Measurements from ENCODE around the gene ZNF608.

ZNF608 gene

DNA sequence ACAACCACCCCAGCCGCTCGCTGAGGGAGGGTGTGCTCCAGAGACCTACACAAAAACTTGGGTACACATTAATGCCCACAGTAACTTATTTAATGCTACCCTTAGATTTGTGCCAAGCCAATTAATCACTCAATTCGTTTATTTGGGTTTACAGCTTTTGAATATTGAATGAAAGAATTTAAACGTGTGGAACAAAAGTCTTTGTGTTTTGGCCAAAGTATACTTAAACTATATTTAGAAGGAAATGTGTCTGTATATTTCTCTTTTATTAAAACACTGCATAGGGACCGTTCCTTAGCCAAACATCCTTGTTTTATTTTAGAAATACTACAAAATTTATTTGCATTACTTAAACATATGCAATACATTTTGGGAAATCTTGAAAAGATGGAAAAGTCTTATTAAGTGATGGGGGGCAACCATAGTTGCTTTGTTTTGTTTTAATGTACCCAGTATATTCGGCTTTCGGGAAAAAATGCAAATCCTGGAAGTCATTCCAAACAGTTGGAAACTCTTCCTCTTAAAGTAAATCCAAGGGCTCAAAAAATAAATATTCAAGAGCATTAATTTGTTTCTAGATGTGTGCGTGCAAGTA lies 11.8 kb downstream of the ZNF608 start:
- no peak for DNase-seq (ENCODE audit: low read depth in 1 of 2, low spot score in 1 of 2)
- Histone ChIP-seq H3K27me3 (ENCODE audit: insufficient read depth, poor library complexity, severe bottlenecking) (no peaks in the 10 kb centered on the region), H3K4me3 (replicated peaks; ENCODE audit: insufficient read depth, low read length) (no peak overlapping the region), H3K27ac (replicated peaks) (no peak overlapping the region)
- TF ChIP-seq SPI1 (IDR thresholded peaks at IDR 0.05; ENCODE audit: borderline replicate concordance, low read depth) (no peak), POLR2AphosphoS5 (IDR thresholded peaks at IDR 0.05; ENCODE audit: low read depth) (no peak), GABPA (IDR thresholded peaks at IDR 0.05; ENCODE audit: low read depth) (no peak)
- TF ChIP-seq, protein P1, sequence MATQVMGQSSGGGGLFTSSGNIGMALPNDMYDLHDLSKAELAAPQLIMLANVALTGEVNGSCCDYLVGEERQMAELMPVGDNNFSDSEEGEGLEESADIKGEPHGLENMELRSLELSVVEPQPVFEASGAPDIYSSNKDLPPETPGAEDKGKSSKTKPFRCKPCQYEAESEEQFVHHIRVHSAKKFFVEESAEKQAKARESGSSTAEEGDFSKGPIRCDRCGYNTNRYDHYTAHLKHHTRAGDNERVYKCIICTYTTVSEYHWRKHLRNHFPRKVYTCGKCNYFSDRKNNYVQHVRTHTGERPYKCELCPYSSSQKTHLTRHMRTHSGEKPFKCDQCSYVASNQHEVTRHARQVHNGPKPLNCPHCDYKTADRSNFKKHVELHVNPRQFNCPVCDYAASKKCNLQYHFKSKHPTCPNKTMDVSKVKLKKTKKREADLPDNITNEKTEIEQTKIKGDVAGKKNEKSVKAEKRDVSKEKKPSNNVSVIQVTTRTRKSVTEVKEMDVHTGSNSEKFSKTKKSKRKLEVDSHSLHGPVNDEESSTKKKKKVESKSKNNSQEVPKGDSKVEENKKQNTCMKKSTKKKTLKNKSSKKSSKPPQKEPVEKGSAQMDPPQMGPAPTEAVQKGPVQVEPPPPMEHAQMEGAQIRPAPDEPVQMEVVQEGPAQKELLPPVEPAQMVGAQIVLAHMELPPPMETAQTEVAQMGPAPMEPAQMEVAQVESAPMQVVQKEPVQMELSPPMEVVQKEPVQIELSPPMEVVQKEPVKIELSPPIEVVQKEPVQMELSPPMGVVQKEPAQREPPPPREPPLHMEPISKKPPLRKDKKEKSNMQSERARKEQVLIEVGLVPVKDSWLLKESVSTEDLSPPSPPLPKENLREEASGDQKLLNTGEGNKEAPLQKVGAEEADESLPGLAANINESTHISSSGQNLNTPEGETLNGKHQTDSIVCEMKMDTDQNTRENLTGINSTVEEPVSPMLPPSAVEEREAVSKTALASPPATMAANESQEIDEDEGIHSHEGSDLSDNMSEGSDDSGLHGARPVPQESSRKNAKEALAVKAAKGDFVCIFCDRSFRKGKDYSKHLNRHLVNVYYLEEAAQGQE (IDR thresholded peaks at IDR 0.05; ENCODE audit: insufficient replicate concordance, low read depth), result no peak
- TF ChIP-seq, protein P2, sequence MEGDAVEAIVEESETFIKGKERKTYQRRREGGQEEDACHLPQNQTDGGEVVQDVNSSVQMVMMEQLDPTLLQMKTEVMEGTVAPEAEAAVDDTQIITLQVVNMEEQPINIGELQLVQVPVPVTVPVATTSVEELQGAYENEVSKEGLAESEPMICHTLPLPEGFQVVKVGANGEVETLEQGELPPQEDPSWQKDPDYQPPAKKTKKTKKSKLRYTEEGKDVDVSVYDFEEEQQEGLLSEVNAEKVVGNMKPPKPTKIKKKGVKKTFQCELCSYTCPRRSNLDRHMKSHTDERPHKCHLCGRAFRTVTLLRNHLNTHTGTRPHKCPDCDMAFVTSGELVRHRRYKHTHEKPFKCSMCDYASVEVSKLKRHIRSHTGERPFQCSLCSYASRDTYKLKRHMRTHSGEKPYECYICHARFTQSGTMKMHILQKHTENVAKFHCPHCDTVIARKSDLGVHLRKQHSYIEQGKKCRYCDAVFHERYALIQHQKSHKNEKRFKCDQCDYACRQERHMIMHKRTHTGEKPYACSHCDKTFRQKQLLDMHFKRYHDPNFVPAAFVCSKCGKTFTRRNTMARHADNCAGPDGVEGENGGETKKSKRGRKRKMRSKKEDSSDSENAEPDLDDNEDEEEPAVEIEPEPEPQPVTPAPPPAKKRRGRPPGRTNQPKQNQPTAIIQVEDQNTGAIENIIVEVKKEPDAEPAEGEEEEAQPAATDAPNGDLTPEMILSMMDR (IDR thresholded peaks at IDR 0.05; ENCODE audit: insufficient read depth, low read length), result no peak

DNA sequence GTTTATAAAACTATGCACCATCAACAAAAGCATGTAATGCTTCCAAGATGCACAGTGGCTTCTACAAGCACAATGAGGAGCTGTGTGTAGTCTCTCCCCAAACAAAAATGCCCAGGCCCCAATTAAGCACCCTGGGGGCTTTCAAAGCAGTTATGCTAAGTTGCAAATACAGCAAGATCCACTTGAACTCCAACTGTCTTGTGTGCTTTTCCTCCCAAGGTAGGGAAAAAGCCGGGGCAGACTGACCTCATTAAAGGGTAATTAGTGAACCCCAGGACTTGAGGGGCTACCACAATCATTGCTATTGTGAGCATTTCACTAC lies 13.1 kb downstream of the ZNF608 start:
- Histone ChIP-seq H3K4me3 (replicated peaks; ENCODE audit: insufficient read depth, low read length) (no peak overlapping the region), H3K27ac (replicated peaks) (no peak overlapping the region), H3K27me3 (ENCODE audit: insufficient read depth, poor library complexity, severe bottlenecking) (no peaks in the 10 kb centered on the region)
- DNase-seq (ENCODE audit: low read depth in 1 of 2, low spot score in 1 of 2), result no peak
- TF ChIP-seq, protein P1 (IDR thresholded peaks at IDR 0.05; ENCODE audit: insufficient replicate concordance, low read depth), result no peak
- TF ChIP-seq, protein P2 (IDR thresholded peaks at IDR 0.05; ENCODE audit: insufficient read depth, low read length), result no peak
- TF ChIP-seq POLR2AphosphoS5 (IDR thresholded peaks at IDR 0.05; ENCODE audit: low read depth), result no peak
- no peak for TF ChIP-seq GABPA (IDR thresholded peaks at IDR 0.05; ENCODE audit: low read depth)
- no peak for TF ChIP-seq SPI1 (IDR thresholded peaks at IDR 0.05; ENCODE audit: borderline replicate concordance, low read depth)

DNA sequence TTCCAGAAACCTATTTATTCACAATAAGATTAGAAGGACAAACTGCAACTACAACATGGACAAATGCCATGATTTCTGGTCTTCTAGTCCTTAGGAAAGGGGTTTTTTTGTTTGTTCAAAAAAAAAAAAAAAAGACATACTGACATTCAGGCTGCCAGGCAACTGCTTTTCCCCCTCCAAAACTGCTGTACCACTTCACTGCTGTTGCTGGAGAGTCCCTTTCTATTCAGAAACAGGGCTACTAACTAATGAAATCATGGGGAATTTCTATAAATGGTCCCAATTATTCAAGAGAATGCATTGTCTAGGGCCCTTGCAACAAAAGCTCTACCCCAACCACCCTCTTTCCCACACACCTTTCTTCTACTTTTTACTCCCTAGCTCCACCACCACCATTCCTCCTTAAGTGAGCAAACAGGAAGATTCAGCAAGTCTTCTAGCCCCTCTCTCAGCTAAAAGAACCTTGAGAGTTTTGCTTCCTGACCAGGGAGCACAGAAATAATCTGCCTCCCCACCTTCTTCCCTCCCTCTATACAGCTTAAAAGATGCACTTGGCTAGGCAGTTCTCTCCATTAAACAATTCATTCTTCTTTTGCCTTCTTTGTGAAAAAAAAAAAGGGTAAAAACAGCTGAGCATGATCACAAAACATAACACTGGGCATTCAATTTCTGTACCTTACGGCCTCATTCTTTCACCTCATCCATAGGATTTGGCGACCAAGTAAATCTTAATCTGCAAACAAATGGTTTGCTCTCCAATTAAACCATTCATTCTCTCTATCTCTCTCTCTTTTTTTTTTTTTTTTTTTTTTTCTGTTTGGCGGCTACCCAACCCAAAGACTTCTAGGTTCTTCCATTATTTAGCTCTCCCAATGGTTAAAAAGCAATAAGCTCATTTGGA lies 13.8 kb downstream of the ZNF608 start:
- no peaks in the 10 kb centered on the region for H3K27me3 ChIP-seq (ENCODE audit: insufficient read depth, poor library complexity, severe bottlenecking)
- no peak overlapping the region for H3K4me3 ChIP-seq (replicated peaks; ENCODE audit: insufficient read depth, low read length)
- no peak overlapping the region for H3K27ac ChIP-seq (replicated peaks)
- DNase-seq (ENCODE audit: low read depth in 1 of 2, low spot score in 1 of 2), result no peak
- no peak for TF ChIP-seq POLR2AphosphoS5 (IDR thresholded peaks at IDR 0.05; ENCODE audit: low read depth)
- TF ChIP-seq, protein P1 (IDR thresholded peaks at IDR 0.05; ENCODE audit: insufficient replicate concordance, low read depth), result no peak
- TF ChIP-seq, protein P2 (IDR thresholded peaks at IDR 0.05; ENCODE audit: insufficient read depth, low read length), result no peak
- no peak for TF ChIP-seq SPI1 (IDR thresholded peaks at IDR 0.05; ENCODE audit: borderline replicate concordance, low read depth)
- TF ChIP-seq GABPA (IDR thresholded peaks at IDR 0.05; ENCODE audit: low read depth), result no peak

Measured in HL-60 (cell line).